Gastrocnemius medialis (tissue), 4 donors: Measurements from ENCODE around the gene NPB.

Source experiments
- CTCF ChIP-seq, 5 experiments: fragments of 450-650 bp in 3 of 5; fragments of 200-600 bp in 2 of 5; sonication (generic) in 2 of 5; IDR thresholded peaks in 4 of 5; conservative IDR thresholded peaks in 1 of 5; 1 replicate in 4 of 5; 2 replicates in 1 of 5; pipeline ENCODE4 v1.5.1; 2016 to 2019; ENCODE audit warnings: antibody characterized with exemption in 5 of 5, mild to moderate bottlenecking in 3 of 5, moderate library complexity in 3 of 5
- POLR2A ChIP-seq, 2 donors: fragments of 450-650 bp; IDR thresholded peaks; one replicate each; pipeline ENCODE4 v1.6.1; 2017; ENCODE audit warnings: antibody characterized with exemption in 2 of 2, mild to moderate bottlenecking in 2 of 2, moderate library complexity in 2 of 2

GRCh38 chr17:81870131-81870980 is 31.7 kb upstream of the NPB start:
- no peak for TF ChIP-seq CTCF (IDR thresholded peaks at IDR 0.05 in 4 of 5, conservative IDR thresholded peaks at IDR 0.05 in 1 of 5)
- no peak for TF ChIP-seq POLR2A (IDR thresholded peaks at IDR 0.05)
